Ureter (tissue), 1 donor: Measurements from ENCODE around the gene SIM2. TPM values are rescaled to one million over a fixed set of nuclear protein-coding genes. Genes with fewer than 3 reads are reported as not detected.

Source experiments
- total RNA-seq: library from RNA; stranded (reverse); gene quantifications from one replicate; pipeline ENCODE4 v1.2.4, GENCODE V29; 2023
- donor health status: DM: yes; HTN: yes; CAD: no.

SIM2 gene
- total RNA-seq, 1 donor from 2014 or later = 0.49 TPM

Other genes starting within 250 kb of the SIM2 start
- not detected for gene CLDN14, start 219.0 kb upstream of the SIM2 start, total RNA-seq